SU-DHL-6 (cell line): ENCODE measurements around the gene AK2.

Experiments
- EZH2phosphoT487 ChIP-seq: fragments of 200-600 bp; sonication (generic), shearing (Covaris generic); conservative IDR thresholded peaks from 2 replicates; pipeline ENCODE4 v1.6.1; 2018; ENCODE audit warnings: mild to moderate bottlenecking, antibody characterized with exemption, low read length, moderate library complexity, mixed read lengths
- TF ChIP-seq, protein P1 (sequence below): fragments of 200-600 bp; sonication (generic); IDR thresholded peaks from one replicate; pipeline ENCODE4 v1.5.1; 2017; ENCODE audit warnings: antibody characterized with exemption, mild to moderate bottlenecking, low read length, moderate library complexity; ENCODE audit not compliant: insufficient read depth, poor library complexity, severe bottlenecking

DNA sequence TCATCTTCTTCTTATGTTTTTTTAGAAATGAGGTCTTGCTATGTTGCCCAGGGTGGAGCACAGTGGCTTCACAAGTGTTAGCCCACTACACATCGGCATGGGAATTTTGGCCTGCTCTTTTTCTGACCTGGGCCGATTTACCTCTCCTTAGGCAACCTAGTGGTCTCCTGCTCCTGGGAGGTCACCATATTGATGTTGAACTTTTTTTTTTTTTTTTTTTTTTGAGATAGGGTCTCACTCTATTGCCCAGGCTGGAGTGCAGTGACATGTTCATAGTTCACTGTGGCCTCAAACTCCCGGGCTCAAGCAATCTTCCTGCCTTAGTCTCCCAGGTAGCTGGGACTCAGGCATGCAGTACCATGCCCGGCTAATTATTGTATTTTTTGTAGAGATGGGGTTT, 7.5 kb downstream of the AK2 start:
- TF ChIP-seq, protein P1, sequence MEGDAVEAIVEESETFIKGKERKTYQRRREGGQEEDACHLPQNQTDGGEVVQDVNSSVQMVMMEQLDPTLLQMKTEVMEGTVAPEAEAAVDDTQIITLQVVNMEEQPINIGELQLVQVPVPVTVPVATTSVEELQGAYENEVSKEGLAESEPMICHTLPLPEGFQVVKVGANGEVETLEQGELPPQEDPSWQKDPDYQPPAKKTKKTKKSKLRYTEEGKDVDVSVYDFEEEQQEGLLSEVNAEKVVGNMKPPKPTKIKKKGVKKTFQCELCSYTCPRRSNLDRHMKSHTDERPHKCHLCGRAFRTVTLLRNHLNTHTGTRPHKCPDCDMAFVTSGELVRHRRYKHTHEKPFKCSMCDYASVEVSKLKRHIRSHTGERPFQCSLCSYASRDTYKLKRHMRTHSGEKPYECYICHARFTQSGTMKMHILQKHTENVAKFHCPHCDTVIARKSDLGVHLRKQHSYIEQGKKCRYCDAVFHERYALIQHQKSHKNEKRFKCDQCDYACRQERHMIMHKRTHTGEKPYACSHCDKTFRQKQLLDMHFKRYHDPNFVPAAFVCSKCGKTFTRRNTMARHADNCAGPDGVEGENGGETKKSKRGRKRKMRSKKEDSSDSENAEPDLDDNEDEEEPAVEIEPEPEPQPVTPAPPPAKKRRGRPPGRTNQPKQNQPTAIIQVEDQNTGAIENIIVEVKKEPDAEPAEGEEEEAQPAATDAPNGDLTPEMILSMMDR = no peak
- no peak for TF ChIP-seq EZH2phosphoT487
